Activated CD4-positive, alpha-beta T cell treated with anti-CD3 and anti-CD28 coated beads, Interleukin-2, amount 50 U/mL, for 16 hours (primary cell): ENCODE measurements around the gene LASP1.

ENCODE experiments used
- DNase-seq: peaks from one replicate; pipeline ENCODE4 v3.0.0-alpha.2; 2020

LASP1 gene

DNA sequence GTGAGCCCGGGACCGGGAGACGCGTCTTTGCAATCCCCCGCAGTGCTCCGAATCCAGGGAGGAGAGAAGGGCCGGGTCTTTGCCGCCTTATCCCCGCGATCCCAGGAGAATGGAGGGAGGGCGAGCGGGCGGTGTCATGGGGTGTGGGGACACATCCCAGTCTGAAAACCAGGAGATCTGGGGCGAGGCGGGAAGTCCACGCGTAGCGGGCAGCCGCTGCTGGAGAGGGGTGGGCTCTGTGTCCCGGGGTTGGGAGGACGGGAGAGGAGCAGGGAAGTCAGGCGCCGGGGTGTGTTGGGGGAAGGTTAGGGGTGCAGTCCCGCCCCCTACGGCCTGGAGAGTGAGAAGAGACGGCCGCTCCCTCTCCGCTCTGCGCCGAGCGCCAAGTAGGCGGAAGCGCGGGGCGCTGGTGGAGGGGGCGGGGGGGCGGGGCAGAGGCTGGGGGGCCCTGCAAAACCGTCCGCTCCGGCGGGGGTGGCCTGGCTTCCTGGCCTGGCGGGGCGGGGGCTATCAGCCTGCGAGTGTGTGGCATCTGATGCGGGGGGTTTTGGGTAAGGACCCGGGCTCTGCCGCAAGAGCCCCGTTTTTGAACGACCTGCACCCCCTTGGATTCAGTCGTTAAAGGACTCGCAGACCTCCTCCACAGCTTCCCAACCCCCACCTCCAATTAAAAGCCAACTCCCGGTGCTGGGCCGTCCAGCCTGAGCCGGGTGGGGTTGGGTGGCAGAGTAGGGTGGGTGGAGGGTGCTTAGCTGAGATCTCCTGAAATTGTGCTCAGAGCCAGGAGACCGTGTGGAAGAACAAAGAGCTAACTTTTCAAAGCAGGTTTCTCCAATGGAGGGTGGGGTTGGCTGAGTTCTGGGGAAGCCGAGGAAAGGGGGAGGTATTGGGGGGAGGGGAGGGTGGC lies 654 bp downstream of the LASP1 start:
- peak; percentile 73 for DNase-seq

- peak; percentile 87 for DNase-seq
Measured at GRCh38 chr17:38871247-38872015, 1.6 kb downstream of the LASP1 start.

DNA sequence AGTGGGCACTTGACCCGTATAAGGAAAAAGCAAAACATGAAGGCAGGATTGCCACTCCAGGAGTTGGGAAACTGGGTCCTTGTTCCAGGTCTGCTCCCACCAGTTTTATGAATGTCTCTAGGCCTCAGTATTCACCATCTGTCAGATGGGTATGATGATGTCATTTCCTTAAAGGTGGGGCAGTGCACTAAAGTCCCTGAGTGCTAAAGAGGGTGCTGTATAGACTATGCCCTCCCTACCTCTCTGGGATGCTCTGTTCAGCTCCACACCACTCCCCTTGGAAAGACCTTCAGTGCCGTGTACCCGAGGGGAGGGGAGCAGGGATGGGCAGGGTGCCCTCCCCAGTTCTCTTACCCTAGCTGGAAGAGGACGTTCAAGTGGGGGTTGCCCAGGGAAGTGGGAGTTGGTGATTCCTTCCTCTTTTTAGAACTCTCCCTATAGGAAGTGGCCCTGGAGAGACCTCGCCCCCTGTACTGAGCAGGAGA lies 2.2 kb downstream of the LASP1 start:
- DNase-seq, result peak; percentile 45

GRCh38 chr17:38872671-38873385 lies 3.0 kb downstream of the LASP1 start:
- no peak for DNase-seq

GRCh38 chr17:38873640-38874380 lies 4.0 kb downstream of the LASP1 start:
- DNase-seq, result no peak

GRCh38 chr17:38874505-38875400 lies 4.9 kb downstream of the LASP1 start:
- DNase-seq, result no peak

- DNase-seq, result no peak
Measured at GRCh38 chr17:38875477-38876075, 5.7 kb downstream of the LASP1 start.

GRCh38 chr17:38877130-38877851 lies 7.4 kb downstream of the LASP1 start:
- DNase-seq, result no peak

- DNase-seq, result no peak
Measured at GRCh38 chr17:38879878-38880665, 10.2 kb downstream of the LASP1 start.

DNA sequence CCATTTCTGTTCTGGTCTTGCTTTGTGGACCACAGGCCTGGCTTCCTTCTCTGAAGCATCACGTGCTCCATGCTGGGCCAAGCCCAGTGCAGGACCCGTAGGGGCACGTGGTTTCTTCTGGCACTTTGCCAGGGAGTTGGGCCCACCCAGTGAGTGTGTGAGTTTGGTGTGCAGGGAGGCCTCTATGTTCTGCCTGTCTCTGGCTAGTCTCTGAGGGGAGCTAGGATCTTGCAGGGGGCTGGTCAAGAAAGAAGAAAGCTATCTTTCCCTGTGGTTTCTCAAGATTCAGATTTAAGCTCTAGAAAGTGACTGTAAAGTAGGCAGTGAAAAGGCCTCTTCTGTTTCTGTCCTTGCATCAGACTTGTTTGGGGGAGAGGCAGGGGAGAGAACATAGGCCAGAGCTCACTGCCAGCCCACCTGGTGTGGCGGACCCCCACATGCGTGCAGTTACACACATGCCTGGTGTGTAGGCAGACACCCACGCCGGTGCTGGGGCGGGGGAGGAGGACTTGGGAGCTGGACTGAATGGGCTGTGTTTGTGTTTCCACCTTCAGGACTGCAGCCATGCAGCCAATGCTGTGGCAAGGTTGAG lies 11.8 kb downstream of the LASP1 start:
- no peak for DNase-seq

DNA sequence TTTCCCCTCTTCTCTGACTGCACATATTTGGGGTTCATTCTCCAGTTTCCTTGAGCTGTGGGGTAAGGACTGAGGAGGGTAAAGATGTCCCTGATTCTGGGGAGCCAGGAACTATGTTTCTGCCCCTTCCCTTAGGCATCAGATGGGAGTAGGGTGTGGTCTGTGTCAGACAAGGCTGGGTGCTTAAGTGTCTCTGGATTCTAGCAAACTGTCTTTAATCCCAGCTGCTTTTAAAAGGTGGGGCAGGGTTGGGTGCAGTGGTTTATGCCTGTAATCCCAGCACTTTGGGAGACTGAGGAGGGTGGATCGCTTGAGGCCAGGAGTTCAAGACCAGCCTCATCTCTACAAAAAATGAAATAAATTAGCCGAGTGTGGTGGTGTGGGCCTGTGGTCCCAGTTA lies 13.0 kb downstream of the LASP1 start:
- DNase-seq, result no peak

- no peak for DNase-seq
Measured at GRCh38 chr17:38883592-38884526, 14.0 kb downstream of the LASP1 start.

GRCh38 chr17:38885044-38885727 lies 15.3 kb downstream of the LASP1 start:
- DNase-seq, result no peak

DNA sequence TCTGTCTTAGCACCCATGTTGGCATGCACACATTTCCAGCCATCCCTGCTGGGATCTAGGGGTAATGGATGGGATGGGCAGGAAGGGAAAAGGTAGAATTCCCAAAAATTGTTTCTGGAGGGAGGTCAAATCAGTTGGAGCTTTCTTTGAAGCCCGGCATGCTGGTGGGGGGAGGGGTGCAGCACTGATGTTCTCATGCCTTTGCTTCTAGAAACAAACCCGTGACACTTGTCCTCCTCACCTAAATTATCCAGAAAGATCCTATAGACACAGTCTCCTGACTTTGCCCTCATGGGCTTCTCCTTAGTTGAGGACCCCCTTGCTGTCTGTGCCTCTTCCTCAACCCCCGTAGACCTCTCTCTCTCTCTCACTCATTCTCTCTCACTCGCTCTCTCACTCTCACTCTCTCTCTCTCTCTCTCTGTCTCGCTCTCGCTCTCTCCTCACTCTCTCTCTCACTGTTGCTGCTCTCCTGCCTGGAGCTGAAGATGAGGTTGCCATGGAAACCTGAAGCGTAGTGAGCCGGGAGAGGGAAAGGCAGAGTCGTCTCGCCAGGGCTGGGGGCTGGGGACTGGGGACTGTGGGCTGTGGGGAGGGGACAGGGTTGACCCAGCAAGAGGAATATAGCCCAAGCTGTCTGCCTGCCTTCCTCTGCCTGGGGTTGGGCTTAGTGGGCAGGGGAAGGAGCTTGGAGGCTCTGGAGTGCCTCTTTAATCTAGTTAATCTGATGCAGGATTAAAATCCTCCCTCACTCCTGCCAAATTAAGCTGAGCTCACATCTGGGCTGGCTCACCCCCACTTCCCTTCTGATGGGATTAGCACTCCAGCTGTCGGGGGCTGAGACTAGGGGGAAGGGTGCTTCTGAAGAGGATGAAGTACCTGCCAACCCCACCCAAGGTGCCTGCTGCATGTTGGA lies 16.1 kb downstream of the LASP1 start:
- no peak for DNase-seq

GRCh38 chr17:38886643-38887010 lies 16.8 kb downstream of the LASP1 start:
- no peak for DNase-seq

DNA sequence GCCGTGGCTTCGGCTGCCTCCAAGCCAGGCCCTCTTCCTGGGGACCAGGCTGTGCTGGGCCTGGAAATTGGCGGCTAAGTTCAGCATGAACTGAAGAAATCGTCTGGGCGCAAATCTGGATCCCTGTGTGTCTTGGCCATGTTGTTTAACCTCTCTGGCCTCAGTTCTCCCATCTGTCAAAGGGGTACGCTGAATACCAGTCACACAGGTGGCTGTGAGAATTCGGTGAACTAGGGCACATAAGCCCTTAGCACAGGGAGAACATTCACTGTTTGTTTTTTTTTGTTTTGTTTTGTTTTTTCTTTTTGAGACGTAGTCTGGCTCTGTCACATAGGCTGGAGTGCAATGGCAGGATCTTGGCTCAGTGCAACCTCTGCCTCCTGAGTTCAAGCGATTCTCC lies 19.0 kb downstream of the LASP1 start:
- no peak for DNase-seq
